Activated CD8-positive, alpha-beta memory T cell treated with anti-CD3 and anti-CD28 coated beads, Interleukin-2, amount 50 U/mL, for 24 hours (primary cell): ENCODE data around the gene PPP1R15B.

Source experiments
- DNase-seq: peaks from one replicate; pipeline ENCODE4 v3.0.0-alpha.2; 2020; ENCODE audit errors: extremely low read depth

Gene PPP1R15B

DNA sequence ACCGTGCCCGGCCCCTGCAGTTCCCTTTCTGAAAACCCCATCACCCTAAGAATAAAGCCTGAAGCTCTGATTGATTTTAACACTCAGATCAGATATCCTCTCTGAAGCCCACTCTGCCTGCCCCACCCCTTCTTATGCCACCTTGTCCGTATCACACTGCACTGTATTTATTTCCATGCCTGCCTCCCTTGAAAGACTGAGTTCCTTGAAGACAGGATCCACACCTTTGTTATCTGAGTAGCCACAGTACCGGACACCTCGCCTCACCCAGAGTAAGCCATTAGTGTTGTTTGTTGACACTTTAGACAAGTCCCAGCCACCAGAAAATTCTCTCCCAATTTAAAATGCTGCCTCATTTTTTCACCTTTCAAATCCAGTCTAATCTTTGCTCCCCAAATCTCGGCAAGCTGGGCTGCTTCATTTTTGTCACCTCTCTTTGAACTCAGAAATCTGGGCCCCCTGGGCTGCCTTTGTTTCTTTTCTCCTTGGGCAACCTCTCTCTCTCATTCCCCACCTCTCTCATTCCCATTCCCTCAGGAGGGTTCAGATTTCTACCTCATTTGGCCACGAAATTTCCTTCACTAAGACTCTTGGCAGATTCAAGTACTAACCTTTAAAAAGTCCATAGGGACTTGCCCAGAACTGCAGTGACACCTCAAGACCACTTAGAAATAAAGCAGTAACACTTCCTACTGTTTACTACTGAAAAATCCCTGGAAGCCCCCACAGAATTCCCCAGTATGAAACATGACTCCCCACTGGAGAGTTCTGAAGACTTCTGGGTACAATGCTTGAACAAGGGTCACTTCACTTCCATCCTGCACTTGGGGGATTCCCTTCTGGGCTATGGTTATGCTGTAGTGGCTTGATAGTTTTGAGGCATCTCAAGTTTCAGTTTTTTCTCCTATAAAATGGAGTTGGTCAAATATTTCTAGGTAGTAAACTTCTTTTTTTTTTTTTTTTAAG lies 8.7 kb upstream of the PPP1R15B start:
- DNase-seq, result no peak

GRCh38 chr1:204419064-204419403 lies 7.4 kb upstream of the PPP1R15B start:
- DNase-seq, result no peak

DNA sequence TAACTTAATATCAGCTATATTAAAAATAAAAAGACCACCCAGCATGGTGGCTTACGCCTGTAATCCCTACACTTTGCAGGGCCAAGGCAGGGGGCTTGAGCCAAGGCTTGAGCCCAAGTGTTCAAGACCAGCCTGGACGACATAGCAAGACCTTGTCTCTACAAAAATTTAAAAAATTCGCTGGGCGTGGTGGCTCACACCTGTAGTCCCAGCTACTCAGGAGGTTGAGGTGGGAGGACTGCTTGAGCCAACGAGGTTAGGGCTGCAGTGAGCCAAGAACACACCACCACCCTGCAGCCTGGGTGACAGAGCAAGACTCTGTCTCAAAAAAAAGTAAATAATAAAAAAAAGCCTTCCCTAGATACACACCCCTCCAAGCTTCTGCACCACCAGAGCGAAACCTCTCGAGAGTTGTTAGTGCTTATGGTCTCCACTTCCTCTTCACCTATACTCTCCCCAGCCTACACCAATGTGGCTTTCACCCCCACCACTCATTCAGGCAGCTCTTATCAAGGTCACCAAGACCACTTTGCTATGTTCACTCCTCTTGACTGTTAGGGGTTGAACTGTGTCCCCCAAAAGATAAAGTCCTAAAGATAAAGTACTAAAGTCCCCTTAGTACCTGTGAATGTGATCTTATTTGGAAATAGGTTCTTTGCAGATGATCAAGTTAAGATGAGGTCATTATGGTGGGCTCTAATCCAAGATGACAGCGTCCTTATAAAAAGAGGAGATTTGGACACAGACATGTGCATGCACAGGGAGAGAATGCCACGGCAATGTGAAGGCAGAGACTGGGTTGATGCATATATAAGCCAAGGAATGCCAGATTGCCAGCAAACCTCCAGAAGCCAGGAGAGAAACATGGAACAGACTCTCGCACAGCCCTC lies 6.8 kb upstream of the PPP1R15B start:
- DNase-seq, result no peak

DNA sequence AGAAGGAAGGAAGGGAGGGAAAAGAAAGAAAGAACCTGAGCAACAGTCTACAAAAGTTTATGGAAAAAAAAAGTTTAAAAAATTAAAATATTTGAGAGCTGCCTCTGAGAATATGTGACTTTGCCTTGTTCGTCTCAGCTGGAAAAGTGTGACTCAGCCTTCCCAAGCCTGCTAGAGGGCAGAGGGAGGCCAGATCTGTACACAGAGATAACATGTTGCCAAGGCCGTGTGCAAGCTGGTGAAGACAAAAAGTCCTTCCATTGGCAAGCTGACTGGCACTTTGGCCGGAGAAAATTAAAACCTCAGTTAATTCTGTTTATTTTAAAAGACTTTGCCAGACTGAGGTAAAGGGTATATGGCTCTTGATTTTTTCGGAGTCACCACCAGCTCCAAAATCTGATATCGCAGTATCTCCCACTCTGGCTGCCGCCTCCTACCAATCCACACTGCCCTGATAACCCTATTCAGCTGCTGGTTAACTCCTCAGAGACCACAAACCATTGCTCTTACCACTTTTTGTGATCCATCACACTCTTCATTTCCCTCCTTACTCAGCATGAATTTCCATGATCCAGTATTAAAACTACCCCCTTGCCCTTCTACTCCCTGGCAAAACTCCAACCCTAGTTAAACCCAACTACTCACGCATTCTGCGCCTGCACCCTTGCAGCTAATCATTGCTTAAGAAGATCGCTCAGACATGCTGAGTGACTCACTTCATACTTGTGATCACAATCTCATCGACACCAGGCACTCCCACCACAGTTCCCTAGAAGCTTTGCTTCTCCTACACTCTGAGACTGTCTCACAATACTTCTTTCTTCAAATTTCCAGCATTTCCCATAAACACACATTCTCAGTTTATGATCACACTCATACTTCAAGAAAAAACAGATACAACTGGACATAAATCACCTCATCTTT lies 5.7 kb upstream of the PPP1R15B start:
- DNase-seq, result peak; percentile 19

GRCh38 chr1:204416589-204417073 lies 5.0 kb upstream of the PPP1R15B start:
- no peak for DNase-seq

DNA sequence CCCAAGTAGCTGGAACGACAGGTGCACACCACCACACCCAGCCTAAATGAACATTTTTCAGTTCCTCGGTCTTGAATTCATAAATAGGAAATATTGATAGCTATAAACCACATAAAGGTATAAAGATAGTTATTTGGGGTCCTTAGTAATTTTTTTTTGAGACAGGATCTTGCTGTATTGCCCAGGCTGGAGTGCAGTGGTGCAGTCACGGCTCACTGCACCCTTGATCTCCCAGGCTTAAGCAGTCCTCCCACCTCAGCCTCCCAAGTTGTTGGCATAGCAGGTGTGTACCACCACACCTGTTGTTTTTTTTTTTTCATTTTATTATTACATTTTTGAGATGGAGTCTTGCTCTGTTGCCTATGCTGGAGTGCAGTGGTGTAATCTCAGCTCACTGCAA lies 3.7 kb upstream of the PPP1R15B start:
- no peak for DNase-seq

DNA sequence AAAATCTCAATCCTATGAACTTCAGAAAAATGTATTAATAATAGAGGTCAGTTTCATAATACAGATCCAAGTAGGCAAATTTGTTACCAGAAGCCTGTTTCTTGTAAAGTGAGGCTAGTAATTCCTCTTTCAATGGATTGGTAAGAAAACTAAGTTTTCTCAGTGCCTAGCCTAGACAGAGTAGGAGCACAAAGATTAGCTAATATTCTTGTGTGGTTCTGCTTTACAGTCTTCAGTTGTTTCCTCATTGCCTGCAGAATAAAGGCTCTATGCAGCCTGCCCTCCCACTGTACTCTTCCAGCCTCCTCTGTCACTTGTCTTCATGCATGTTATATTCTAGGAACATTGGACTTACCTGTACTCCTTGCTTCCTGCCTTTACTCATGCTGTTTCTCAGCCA lies 2.4 kb upstream of the PPP1R15B start:
- DNase-seq, result no peak

GRCh38 chr1:204413170-204413535 lies 1.5 kb upstream of the PPP1R15B start:
- no peak for DNase-seq

DNA sequence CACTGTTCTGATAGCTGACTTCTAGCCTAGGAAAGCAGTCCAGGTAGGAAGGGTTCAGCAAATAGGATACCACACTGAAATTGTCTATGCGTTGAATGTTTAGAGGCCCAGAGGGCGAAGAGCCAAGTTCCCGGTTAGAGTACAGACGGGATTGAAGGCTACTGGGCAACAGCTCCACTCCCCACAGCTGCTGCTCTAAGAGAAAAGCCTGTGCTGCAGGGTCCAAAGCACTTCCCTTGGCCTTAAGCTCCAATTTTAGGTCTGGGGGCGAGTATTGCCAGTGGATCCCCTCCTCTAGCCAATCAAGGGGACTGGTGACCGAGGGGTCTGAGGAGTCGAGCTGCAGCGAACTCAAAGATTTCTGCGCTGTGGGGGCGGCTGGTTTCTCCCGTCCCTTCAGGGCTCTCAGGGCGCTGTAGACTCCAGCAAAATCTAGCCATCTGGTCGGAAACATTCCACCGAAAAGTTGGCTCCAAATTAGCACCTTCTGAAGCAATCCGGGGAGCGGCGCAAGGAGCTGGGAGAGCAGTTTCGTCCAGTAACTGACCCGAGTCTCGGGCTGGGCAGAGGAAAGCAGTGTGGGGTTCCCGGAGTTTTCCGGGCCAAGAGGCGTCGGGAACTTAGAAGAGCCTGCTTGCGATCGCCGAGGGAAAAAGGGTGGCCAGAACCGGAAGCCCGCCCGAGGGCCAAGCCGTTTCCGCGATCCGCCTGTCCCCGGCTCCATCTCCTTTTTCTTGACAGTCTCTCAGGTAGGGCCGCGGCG lies 748 bp downstream of the PPP1R15B start:
- DNase-seq, result no peak

GRCh38 chr1:204409836-204410687 lies 1.6 kb downstream of the PPP1R15B start:
- DNase-seq, result no peak

- DNase-seq, result no peak
These were observed 2.5 kb downstream of the PPP1R15B start for GRCh38 chr1:204409123-204409522.

GRCh38 chr1:204408602-204409001 lies 3.0 kb downstream of the PPP1R15B start:
- DNase-seq, result no peak

DNA sequence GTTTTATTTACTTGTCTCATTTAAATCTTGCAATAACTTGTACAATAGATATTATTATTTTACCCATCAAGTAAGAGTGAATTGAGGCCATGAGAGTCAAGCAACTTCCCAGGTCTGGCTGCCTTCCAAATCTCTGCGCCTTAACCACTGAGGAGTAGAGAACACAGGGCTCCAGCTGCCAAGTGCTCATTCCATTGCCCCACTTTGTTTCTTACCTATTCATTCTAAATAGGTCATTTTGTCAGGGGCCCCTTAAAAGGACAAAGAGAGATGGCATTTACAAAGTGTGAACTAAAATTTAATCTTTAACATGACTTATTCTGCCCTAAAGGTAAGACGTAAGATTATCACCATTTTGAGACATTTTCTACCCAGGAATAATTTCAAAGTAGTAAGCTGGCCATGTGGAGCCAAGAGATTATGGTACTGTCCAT lies 3.5 kb downstream of the PPP1R15B start:
- no peak for DNase-seq

DNA sequence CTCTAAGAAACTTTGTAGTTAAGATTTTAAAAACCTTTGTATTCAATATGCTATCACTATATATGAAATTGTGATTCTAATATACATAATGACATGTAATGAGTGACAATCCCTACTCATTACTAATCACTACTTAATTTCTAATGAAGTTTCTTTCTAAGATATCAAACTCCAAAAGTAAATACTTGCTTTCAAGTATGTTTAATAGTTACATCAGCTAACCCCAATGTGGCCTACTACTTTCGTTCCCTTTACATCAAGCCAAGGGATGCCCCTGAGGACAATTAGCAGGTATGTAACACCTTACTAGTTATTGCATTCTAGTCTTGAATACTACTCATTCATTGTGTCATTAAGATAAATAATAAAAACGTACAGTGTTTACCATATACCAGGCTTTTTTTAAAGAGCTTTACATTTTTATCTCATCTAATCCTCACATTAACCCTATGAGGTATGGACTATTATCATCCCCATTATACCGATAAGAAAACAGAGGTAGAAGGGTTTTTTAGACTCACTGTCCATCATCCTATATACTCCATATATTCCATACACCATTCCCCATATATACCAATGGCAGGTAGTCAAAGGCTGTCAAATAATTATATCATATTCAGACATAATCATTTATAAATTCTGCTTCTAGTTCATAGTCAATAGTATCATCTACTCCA lies 4.2 kb downstream of the PPP1R15B start:
- DNase-seq, result no peak

DNA sequence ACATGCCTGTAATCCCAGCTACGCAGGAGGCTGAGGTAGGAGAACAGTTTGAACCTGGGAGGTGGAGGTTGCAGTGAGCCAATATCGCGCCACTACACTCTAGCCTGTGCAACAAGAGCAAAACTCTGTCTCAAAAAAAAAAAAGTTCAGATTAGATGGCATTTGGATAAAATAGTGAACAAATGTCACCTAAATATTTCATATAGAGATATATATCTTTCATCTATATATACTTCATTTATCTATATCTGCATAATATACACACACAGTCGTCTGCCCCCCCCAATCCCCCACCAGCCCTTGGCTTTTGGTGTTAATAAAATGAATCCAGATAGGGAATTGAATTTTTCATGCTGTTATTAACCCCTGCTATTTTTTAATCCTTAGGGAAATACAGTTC lies 5.0 kb downstream of the PPP1R15B start:
- DNase-seq, result no peak

GRCh38 chr1:204405988-204406387 lies 5.6 kb downstream of the PPP1R15B start:
- DNase-seq, result no peak

DNA sequence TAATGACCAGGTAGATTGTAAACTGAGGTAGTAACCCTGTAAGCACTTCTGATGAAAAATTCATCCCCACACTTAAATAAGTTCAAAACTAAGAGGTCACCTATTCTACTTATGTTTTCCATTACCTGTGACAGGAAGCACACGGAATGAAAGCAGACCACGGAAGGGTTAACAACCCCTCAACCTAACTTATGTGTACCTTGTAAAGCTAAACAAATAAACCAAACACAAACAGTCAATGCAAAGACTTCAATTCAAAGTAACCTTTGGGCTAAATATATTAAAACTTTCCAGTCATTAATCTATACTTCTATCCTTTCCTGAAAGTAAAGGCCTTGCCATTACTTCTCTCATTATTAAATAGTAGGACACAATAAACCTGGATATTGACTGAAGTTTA lies 7.0 kb downstream of the PPP1R15B start:
- no peak for DNase-seq

DNA sequence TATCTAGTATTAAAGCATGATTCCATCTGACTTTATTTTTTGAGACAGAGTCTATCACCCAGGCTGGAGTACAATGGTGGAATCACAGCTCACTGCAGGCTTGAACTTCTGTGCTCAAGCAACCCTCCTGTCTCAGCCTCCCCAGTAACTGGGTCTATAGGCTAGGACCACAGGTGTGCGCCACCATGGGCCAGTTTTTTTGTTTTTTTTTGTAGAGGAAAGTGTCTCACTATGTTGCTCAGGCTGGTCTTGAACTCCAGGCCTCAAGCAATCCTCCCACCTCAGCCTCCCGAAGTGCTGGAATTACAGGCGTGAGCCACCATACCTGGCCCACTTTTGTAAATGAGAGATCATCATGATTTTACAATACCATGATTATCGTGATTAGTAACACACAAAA lies 9.2 kb downstream of the PPP1R15B start:
- DNase-seq, result no peak

DNA sequence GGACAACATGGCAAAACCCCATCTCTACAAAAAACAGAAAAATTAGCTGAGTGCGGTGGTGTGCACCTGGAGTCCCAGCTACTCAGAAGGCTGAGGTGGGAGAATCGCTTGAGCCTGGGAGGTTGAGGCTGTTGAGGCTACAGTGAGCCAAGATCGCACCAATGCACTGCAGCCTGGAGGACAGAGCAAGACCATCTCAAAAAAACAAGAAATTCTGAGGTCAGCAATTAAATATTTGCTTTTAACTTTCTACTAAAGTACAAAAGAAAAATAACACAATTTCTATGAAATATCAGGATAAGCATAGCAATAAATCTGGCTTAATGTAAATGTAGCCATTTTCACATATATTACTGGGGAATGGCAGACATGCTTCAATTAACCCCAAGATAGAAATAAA lies 9.9 kb downstream of the PPP1R15B start:
- DNase-seq, result no peak
